Measurements from ENCODE around the gene SLC43A2. TPM values are rescaled to one million over a fixed set of nuclear protein-coding genes. Genes with fewer than 3 reads are reported as not detected.

The SLC43A2 gene
- total RNA-seq, 1 experiment from 2014 or later, result 0.06 TPM

DNA sequence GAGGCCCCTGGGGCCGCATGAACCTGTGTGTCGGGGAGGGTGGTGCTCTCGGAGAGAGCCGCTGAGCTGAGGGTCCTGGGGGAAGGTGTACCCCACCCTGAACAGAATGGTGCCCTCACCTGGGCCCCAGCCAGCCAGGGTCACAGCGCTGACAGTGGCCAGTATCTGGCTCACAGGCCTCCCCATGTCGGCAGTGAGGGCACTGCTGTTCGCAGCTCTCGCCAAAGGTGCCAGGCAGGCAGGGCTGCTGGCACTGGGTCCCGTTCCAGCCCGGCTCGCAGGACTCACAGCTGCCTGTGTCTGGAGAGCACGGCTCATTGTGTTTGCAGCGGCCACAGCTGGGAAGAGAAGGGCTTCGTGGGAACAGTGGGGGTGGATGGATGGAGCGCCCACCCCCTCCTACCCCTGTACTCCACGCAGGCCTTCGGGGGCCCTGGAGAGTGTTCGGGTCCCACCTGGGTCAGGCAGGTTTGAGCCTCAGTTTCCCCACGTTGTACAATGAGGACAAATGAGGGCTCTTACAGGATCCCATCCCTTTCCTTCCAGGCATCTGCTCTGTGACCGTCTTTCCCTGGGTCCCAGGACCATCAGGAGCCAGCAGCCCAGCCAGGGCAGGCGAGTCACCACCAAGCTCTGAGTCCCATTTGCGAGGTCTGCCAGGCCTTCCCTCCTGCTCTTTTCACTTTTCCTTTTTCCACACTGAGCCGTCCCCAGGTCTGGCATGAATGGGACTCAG is 11.9 kb upstream of the SLC43A2 start:
- CTCF ChIA-PET, result no interaction called here
- H3K4me3 ChIP-seq (ENCODE audit: low read depth, low read length, poor library complexity, severe bottlenecking), result no peak overlapping the region
- no peak for TF ChIP-seq EZH2 (IDR thresholded peaks at IDR 0.05; ENCODE audit: borderline replicate concordance, low read depth, low read length, poor library complexity, severe bottlenecking)
- TF ChIP-seq, protein P1, sequence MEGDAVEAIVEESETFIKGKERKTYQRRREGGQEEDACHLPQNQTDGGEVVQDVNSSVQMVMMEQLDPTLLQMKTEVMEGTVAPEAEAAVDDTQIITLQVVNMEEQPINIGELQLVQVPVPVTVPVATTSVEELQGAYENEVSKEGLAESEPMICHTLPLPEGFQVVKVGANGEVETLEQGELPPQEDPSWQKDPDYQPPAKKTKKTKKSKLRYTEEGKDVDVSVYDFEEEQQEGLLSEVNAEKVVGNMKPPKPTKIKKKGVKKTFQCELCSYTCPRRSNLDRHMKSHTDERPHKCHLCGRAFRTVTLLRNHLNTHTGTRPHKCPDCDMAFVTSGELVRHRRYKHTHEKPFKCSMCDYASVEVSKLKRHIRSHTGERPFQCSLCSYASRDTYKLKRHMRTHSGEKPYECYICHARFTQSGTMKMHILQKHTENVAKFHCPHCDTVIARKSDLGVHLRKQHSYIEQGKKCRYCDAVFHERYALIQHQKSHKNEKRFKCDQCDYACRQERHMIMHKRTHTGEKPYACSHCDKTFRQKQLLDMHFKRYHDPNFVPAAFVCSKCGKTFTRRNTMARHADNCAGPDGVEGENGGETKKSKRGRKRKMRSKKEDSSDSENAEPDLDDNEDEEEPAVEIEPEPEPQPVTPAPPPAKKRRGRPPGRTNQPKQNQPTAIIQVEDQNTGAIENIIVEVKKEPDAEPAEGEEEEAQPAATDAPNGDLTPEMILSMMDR (conservative IDR thresholded peaks at IDR 0.05; ENCODE audit: low read depth, low read length), result no peak
- H3K27ac ChIP-seq (ENCODE audit: low read depth, low read length, poor library complexity, severe bottlenecking), result no peak overlapping the region
- H3K4me1 ChIP-seq (ENCODE audit: insufficient read depth, low read length, poor library complexity, severe bottlenecking), result no peaks in the 10 kb centered on the region
- no peaks in the 10 kb centered on the region for H3K9me3 ChIP-seq (ENCODE audit: low read depth, low read length, poor library complexity, severe bottlenecking)
- no peaks in the 10 kb centered on the region for H3K36me3 ChIP-seq (ENCODE audit: insufficient read depth, low read length, poor library complexity, severe bottlenecking)
- BruUV-seq (replicated peaks), result no TSS peak
- no peak for DNase-seq (ENCODE audit: low spot score)
- intact Hi-C loops (cut with micrococcal nuclease; ENCODE audit: unreplicated experiment), result no loop called here
- H3K27me3 ChIP-seq (replicated peaks; ENCODE audit: insufficient read depth, low read depth, low read length, poor library complexity), result no peaks in the 10 kb centered on the region
- POLR2A ChIA-PET (ENCODE audit: low non-redundant PET), result no interaction called here

DNA sequence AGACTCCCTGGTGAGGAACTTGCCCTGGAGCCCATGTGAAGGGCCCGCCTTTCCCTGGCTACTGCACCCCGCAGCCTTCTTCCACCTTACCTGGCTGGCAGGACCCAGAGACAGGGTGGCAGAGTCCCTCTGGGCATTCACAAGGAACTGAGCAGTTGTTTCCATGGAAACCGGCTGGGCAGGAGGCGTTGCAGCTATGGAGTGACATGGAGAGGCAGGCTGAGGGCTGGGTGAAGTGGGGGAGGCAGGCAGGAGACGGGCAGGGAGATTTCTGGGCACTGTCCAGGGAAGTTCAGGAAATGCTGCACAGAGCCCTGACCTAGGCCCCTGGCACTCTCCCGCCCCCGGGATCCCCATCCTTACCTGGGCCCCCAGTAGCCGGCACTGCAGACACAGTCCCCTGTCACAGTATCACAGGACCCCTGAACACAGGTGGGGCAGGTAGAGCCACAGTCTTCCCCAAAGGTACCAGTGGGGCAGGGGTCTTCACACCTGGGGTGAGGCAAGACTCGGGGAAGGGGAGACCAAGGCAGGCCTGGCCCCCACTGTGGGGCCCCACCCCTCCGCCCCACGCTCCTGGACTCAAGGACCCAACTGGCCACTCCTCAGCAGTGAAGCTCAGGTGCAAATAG is 11.0 kb upstream of the SLC43A2 start:
- intact Hi-C loops (cut with micrococcal nuclease; ENCODE audit: unreplicated experiment), result no loop called here
- Histone ChIP-seq H3K36me3 (ENCODE audit: insufficient read depth, low read length, poor library complexity, severe bottlenecking) (no peaks in the 10 kb centered on the region), H3K27ac (ENCODE audit: low read depth, low read length, poor library complexity, severe bottlenecking) (no peak overlapping the region), H3K9me3 (ENCODE audit: low read depth, low read length, poor library complexity, severe bottlenecking) (no peaks in the 10 kb centered on the region), H3K4me1 (ENCODE audit: insufficient read depth, low read length, poor library complexity, severe bottlenecking) (no peaks in the 10 kb centered on the region), H3K4me3 (ENCODE audit: low read depth, low read length, poor library complexity, severe bottlenecking) (no peak overlapping the region), H3K27me3 (replicated peaks; ENCODE audit: insufficient read depth, low read depth, low read length, poor library complexity) (no peaks in the 10 kb centered on the region)
- TF ChIP-seq, protein P1 (conservative IDR thresholded peaks at IDR 0.05; ENCODE audit: low read depth, low read length), result no peak
- TF ChIP-seq EZH2 (IDR thresholded peaks at IDR 0.05; ENCODE audit: borderline replicate concordance, low read depth, low read length, poor library complexity, severe bottlenecking), result no peak
- BruUV-seq (replicated peaks), result no TSS peak
- POLR2A ChIA-PET (ENCODE audit: low non-redundant PET), result no interaction called here
- CTCF ChIA-PET, result no interaction called here
- DNase-seq (ENCODE audit: low spot score), result no peak

DNA sequence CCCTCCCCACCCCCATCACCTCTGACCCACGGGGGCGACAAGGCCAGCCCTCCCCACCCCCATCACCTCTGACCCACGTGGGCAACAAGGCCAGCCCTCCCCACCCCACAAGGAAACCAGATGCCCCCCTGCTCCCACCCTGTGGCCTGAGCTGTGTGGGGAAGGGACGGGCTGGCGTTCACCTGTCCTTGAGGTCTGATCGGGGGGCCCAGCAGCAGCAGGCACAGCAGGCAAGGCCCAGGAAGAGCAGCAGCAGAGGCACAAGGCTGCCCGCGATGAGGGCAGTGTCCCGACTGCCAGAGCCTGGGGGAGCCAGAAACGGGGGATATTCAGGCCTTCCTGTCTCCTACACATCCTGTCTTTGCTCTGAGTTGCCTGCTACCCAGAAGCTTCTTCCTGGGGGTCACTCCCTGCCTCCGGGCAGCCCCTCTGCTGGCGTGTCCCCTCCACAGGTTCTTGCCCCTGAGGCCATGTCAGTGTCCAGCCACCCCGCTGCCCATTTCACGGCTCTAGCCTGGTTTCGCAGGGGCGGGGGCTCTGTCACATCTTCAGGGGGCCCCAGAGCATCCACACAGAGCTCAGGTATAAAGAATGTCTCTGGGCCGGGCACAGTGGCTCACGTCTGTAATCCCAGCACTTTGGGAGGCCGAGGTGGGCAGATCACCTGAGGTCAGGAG is 10.1 kb upstream of the SLC43A2 start:
- POLR2A ChIA-PET (ENCODE audit: low non-redundant PET), result no interaction called here
- CTCF ChIA-PET, result no interaction called here
- DNase-seq (ENCODE audit: low spot score), result no peak
- Histone ChIP-seq H3K4me3 (ENCODE audit: low read depth, low read length, poor library complexity, severe bottlenecking) (no peak overlapping the region), H3K9me3 (ENCODE audit: low read depth, low read length, poor library complexity, severe bottlenecking) (no peaks in the 10 kb centered on the region), H3K27me3 (replicated peaks; ENCODE audit: insufficient read depth, low read depth, low read length, poor library complexity) (no peaks in the 10 kb centered on the region), H3K4me1 (ENCODE audit: insufficient read depth, low read length, poor library complexity, severe bottlenecking) (no peaks in the 10 kb centered on the region), H3K27ac (ENCODE audit: low read depth, low read length, poor library complexity, severe bottlenecking) (no peak overlapping the region), H3K36me3 (ENCODE audit: insufficient read depth, low read length, poor library complexity, severe bottlenecking) (no peaks in the 10 kb centered on the region)
- intact Hi-C loops (cut with micrococcal nuclease; ENCODE audit: unreplicated experiment), result no loop called here
- TF ChIP-seq, protein P1 (conservative IDR thresholded peaks at IDR 0.05; ENCODE audit: low read depth, low read length), result no peak
- no peak for TF ChIP-seq EZH2 (IDR thresholded peaks at IDR 0.05; ENCODE audit: borderline replicate concordance, low read depth, low read length, poor library complexity, severe bottlenecking)
- BruUV-seq (replicated peaks), result no TSS peak

All from A673 (cell line).